ENCODE data around the gene SLC6A18.

SLC6A18 gene, protein sequence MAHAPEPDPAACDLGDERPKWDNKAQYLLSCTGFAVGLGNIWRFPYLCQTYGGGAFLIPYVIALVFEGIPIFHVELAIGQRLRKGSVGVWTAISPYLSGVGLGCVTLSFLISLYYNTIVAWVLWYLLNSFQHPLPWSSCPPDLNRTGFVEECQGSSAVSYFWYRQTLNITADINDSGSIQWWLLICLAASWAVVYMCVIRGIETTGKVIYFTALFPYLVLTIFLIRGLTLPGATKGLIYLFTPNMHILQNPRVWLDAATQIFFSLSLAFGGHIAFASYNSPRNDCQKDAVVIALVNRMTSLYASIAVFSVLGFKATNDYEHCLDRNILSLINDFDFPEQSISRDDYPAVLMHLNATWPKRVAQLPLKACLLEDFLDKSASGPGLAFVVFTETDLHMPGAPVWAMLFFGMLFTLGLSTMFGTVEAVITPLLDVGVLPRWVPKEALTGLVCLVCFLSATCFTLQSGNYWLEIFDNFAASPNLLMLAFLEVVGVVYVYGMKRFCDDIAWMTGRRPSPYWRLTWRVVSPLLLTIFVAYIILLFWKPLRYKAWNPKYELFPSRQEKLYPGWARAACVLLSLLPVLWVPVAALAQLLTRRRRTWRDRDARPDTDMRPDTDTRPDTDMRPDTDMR

DNA sequence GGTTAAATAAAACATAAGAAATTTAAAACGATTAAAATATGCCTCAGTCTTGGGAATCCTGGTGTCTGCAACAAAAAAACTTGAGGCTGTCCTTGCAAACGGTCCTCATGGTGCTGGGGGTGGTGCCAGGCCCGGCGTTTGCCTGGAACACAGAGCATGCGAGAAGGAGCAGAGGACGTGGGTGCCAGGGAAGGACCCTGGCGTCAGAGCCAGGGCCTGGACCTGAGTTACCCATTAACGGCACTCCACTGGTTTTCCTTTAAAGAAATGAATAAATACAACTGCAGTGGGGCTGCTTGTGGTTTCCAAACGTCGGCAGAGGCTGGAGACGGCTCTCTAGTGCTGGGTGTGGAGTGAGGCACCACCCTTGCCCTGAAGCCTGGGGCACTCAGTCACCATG lies at the start of gene SLC6A18:
Gene SLC6A18 (plus strand): TSS at position 301 of the 400 bp plus-strand sequence. CDS start 97 bp downstream, at position 398.
- DNase-seq (ENCODE audit: low spot score), result no peak

DNA sequence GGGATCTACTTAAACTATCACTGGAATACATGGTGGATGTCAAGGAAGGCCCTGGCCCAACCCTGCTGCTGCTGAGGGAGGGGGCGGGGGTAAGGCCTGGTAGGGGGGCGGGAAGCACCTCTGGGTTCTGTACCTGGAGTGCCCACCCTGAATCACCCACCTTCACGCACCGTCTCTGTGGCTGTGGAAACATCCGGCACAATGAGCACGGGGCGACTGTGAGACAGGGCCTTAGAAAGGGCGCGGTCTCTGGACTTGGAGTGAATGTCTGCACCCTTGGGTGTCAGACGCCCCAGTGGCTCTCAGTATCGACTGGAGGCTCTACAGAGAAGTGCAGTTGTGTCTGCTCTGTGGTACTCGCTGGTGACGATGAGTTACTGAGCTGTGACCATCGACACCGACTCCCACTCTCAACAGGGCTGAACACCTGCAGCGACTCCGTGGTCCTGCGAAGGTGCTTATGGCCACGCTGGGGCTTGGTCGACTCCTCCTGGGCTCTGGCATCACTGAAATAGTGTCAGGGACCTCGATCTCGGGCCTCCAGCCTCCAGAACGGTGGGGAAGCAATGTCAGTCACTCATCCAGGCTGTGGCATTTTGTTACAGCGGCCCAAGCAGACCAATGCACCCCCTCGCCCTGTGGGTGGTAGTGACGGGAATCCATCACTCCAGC lies 49.2 kb upstream of the SLC6A18 start:
- DNase-seq (ENCODE audit: low spot score), result no peak

DNA sequence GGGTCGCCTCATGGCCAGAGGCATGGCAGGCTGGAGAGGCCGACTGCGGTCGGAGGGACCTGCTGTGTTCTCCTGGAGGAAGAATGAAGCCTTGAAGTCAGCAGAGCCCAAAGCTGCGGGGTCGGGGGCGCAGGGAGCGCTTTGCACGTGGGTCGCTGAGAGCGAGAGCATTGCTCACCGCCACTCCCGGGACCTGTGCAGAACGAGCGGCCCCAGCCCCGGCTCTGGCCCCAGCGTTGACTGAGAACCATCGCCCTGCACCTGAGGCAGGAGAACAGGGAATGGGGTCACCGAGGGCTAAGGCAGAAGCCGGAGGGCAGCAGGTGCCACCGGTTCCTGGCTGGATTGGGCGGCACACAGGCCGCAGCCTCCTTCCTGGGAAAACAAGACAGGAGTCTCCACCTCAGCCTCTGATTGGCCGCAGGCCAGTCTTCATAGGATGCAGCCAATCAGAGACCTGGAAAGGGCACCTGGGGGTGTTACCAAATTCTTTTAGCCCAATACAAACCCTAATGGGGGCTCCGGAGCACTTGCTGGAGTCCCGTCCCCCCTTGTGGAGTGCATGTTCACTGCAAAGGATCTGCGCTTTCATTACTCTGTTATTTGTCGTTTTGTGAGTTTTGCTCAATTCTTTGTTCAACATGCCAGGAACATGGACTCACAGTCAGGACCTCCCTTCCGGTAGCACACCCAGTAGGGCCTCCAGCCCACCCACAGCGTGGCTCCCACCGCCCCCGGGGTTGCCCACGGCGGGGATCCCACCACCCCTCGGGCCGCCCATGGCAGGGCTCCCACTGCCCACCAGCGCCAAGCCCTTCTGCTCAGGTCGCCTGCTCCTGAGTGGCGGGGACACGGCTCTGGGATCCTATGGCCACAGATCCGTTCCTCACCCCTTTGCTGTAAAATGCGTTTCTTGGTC lies 48.4 kb upstream of the SLC6A18 start:
- no peak for DNase-seq (ENCODE audit: low spot score)

DNA sequence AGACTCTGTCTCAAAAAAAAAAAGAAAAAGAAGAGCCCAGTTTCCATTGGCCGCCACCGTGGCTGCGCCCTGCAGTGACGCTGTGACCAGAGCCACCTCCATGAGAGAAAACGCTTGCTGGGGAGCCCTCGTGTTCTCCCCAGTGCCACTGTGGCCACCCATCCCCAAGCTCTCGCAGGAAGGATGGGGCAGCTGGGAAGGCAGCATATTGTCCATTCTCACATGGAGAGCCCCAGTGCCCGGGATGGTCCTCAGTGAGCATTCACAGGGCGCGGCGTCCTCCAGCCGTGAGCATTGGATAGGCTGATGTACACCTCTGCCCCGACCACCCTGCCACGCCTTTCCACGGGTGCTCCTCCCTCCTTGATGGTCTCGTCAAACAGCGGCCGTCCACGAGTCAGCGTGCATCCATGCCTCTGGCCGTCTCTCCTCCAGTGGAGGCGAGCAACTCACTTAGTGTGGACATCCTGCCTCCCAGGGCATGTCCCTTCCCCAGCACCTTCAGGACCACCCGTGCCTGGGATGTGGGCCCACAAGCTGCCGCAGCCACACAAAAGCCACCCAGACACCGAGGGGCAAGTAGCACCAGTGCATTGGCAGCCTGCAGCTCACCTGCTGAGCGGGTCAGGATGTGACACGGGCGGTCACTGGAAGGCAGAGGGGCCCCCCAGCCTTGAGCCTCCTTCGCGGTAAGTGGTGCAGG lies 47.2 kb upstream of the SLC6A18 start:
- no peak for DNase-seq (ENCODE audit: low spot score)

DNA sequence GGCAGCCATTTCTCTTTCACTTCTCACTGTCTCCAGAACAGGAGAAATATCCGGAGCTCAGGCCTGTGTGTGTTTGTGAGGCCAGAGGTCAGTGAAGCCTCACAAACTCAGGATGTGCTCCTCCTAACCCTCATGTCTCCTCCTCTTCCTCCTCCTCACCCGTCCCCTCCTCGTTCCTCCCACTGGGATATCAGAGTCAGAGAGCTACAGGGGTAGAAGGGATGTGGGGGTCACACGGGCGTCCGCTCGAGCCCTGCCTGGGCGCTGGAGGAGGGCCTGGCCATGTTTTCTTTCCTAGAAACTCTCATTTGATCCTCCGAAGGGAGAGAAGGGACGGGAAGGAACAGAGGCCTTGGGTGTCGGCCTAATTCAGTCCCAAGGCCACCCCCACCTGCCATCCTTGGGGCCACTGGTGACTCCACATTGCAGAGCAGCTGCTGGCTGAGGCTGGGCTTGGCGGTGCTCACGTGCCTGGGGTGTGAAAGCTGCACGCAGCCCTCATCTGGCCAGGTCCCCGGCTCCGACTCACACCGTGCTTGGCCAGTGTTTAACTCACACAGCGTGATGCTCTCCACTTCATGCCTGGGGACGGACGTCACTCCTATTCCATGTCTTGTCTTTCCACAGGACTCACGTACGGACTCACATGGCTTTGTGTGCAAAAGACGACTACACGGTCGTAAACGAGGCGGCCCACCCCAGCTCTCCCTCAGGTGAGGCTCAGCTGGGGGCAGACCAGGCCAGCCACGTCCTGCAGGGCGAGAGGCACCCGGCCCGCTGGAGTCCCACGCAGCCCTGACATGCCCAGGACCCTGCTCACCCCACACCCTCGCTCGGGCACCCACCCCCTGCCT lies 46.4 kb upstream of the SLC6A18 start:
- no peak for DNase-seq (ENCODE audit: low spot score)

DNA sequence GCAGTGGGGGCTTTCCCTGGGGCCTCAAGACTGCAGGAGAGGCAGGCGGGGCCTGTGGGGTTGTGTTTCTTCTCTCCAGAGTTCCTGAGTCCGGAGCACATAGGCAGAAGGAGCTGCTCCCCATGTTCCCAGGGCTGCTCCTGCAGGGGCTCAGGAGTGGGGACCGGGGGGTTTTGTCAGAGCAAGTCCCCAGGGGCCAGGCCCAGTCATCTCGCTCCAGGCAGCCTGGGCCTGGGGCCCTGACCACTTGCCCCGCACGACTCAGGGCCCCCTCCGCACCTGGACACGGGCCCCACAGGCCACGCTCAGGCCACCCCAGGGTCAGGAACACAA lies 45.8 kb upstream of the SLC6A18 start:
- DNase-seq (ENCODE audit: low spot score), result no peak

DNA sequence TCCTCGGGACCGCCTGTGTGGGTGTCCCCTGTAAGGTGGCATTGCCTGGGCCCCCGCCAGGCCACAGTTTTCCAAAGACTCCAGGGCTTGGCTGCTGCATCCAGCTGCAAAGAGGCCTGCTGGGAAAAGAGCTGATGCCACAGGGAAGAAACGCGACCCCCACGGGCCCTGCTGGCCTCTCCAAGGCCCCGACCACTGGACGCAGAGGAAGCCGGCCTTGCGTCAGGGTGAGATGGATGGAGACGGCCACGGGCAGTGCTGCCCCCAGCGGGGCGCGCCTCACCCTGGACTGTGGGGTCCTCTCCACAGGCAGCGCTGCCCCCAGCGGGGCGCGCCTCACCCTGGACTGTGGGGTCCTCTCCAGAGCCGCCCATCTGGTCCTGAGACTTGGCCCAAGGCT lies 45.1 kb upstream of the SLC6A18 start:
- no peak for DNase-seq (ENCODE audit: low spot score)

DNA sequence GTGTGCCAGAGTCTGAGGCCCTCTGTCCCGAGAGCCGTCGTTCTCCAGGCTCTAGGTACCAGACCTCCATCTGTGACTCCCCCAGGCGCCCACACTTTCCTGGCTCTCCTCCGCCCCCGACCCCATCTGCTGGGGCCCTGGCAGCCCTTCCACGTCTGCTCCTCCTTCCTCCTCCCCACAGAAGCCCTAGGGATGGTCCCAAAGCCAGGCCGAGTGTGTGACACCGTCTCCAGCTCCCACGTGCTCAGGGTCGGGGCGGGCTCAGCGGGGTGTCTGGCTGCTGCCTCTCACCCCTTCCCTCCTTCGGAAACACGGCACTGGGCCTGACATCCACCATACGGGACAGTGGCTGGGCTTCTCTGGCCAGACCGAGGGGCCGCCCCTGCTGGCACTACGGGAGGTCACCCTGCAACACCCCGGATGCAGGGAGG lies 44.3 kb upstream of the SLC6A18 start:
- DNase-seq (ENCODE audit: low spot score), result no peak

DNA sequence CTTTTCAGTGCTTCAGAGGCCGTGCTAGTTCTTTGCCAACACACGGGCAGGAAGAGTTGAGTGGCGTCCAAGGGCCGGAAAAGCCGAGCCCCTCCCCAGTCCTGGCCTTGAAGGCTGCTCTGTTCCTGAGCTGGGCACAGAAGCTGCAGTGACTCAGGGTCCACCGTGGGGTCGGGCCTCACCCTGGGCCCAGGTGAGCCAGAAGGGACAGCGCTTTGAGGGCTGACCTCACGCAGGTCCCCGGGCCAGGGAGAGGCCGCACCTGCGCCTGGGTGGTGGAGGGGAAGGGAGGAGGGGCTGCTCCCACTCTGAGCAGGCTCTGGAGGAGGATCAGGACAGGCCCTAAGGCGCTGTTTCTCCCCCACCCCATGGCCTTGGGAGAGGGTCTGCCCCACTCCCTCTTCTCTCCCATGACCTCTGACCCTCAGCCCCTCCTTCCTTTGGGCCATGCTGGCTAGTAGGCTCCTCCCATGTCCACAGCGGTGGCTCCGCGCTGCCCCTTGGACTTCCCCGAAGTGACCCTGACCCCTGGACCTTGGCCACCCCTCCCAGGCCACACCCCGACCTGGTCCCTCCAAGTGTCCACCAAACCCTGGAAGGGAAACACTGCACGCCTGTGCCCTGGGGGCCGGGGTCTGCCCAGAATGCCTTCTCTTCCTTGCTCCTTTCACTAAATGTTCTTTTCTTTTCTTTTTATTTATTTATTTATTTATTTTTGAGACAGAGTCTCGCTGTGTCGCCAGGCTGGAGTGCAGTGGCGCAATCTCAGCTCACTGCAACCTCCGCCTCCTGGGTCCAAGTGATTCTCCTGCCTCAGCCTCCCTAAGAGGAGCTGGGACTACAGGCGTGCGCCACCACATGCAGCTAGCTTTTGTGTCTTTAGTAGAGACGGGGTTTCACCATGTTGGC lies 43.5 kb upstream of the SLC6A18 start:
- no peak for DNase-seq (ENCODE audit: low spot score)

DNA sequence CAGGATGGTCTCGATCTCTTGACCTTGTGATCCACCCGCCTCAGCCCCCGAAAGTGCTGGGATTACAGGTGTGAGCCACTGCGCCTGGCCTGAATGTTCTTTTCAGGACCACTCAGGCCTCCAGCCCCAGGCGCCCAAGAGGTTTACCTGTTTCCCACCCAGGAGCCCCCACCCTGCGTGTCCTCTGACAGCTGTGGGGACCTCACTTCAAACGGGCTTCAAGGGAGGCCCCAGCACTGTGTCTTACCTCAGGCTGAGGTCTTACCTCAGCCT lies 42.9 kb upstream of the SLC6A18 start:
- DNase-seq (ENCODE audit: low spot score), result no peak

DNA sequence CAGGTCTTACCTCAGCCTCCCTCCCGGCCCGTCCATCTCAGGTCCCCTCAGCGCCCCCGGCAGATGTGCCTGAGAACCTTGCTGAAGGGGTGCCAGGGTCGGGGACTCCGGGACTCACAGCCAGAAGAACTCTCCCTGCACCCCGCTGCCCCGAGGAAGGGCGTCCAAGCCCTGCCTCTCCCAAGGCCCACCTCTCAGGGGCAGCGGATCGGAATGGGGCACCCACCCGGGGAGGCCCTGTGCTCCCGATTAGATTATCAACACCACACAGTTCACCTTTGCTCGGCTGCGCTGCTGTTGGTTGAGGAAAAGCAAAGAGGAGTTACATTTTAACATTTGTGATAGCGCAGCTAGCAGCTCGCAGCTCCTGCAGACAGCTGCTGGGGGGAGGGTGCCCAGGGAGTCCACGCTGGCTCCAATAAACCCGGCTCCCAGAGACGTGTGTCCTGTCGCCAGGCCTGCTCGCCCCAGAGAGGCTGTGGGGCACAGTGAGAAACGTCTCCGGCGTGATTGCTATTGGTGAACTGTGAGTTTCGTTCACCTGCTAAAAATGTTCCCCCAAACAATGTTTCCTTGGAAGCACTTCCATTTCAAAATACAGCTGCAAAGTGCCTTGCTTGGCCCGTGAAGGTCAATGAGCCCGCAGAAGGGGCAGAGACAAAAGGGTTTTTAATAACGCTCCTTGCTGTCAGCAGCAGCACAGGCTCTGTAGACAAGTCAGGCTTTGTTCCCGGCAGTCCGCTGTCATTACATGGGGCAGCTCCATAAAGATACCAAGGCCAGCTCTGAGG lies 42.4 kb upstream of the SLC6A18 start:
- no peak for DNase-seq (ENCODE audit: low spot score)

DNA sequence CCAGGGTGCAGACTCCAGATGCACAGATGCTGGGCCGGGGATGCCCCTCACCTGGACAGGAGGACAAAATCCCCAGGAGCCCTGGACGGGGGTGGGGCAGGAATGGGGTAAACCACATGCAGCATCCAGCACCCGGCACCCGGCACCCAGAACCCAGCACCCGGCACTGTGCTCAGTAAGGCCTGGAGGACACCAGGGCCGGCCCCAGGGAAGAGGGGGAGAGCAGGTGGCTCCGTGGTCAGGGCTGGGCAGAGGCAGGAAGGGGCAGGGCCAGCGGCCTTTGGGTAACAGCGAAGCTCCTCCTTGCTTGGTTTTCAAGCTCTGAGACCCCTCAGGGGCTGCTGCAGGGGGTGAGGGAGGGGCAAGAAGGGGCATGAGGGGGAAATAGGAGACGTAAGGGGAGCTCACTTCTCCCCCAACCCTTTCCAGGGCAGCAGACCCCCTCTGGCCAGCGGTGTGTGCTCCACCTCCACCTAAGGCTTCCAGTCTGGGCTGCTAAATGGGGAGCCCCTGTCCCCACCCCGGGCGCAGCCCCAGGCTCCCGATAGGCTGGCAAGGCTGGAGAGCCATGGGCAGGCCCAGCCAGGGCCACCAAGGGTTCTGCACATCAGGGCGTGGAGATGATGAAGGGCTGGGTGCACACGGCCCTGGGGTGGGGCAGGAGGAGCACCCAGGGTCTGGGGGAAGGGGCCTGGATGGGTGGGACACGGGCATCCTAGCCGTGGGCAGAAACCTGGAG lies 41.6 kb upstream of the SLC6A18 start:
- DNase-seq (ENCODE audit: low spot score), result no peak

DNA sequence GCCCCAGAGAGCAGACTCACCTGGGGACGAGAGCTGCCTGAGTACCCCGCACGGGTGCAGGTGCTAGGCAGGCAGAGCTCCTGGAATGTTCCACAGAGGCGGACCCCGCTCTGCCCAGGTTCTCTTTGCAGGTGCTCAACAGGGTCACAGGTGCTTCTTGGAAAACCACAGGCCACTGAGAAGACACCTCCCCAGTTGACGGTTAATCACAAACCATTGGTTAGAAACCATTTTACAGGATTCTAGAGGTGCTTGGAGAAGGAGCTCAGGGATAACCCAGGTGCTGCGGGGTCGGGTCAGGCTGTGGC lies 41.1 kb upstream of the SLC6A18 start:
- no peak for DNase-seq (ENCODE audit: low spot score)

DNA sequence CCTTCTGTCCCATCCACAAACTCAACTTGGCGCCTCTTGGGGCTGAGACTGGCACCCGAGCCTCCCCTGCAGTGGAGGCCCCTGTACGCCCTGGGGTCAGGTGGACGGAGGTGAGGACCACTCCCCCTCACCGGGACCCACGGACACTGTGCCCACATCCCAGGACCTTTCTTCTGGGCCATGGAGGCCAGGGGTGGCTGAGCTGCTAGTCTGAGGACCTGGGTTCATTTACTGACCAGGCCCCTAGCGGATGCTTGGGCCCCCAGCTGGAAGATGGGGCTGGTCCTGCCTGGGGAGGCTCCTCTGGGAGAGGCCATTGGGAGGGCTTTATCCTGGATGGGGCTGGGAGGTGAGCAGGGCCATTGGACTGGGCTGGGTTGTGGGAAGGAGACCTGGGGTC lies 40.7 kb upstream of the SLC6A18 start:
- DNase-seq (ENCODE audit: low spot score), result no peak

DNA sequence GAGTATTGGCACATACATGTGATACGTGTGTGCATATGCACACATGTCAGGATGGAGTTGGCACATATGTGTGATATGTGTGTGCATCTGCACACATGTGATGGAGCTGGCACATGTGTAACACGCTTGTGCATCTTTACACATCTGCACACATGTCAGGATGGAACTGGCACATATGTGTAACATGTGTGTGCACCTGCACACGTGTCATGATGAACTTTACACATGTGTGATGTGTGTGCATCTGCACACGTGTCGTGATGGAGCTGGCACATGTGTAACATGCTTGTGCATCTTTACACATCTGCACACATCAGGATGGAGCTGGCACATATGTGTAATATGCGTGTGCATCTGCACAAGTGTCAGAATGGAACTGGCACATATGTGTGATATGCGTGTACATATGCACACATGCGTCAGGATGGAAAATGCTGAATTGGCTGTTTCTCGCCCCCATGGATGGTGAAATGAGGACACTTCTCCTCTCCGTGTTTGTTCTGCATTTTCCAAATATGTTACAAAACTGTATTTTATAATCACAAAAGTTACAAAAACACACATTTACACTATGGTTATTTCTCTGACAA lies 40.0 kb upstream of the SLC6A18 start:
- no peak for DNase-seq (ENCODE audit: low spot score)

DNA sequence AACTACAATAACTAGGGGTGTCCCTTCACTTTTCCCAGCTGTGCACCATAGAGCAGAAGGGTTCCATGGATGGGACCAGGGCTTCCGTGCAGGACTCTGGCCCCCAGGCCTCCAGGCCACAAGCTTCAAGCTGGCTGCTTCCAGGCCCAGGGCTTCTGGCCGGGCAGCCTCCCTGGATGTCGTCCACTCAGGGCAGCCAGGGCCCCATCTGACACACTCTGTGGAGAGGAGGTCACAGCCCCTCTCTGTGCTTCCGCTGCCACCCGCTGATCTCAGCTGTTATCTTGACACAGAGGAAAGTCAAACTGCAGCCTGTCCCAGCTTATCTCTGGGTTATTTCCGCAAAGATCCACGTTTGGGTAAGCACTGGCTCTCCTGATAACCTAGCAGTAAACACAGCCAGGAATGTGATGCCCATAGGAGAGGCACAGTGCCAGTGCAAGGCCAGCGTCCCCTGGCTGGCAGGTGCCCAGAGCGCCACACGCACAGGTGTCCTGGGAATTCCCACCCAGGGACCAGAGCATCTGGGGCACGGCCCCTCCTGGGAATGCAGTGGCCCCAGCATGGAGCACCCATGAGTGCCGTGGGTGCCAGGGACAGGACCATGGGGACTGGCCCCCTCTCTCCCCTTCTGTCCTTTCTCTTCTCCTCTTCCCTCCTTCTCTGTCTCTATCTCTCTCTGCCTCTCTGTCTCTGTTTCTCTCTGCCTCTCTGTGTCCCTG lies 39.4 kb upstream of the SLC6A18 start:
- DNase-seq (ENCODE audit: low spot score), result no peak
